Lower leg skin (tissue), 4 donors: ENCODE results near the gene DHX57. TPM values are rescaled to one million over a fixed set of nuclear protein-coding genes. Genes with fewer than 3 reads are reported as not detected.
"Not testable (repeated sequence)": the region's sequence is repeated elsewhere in the genome, so short reads cannot be mapped to it uniquely, and the experiment has no call there.

Source experiments
- DNase-seq, 2 donors: peaks; one replicate each; pipeline ENCODE4 v3.0.0-alpha.2; 2019; ENCODE audit warnings: low spot score in 2 of 2
- H3K4me3 ChIP-seq: fragments of 200-600 bp; sonication (generic); 2 replicates; pipeline ENCODE4 v1.5.1; 2017; ENCODE audit warnings: mild to moderate bottlenecking, low read depth; ENCODE audit not compliant: poor library complexity, severe bottlenecking
- CTCF ChIP-seq, 3 donors: fragments of 450-650 bp; IDR thresholded peaks; one replicate each; pipeline ENCODE4 v1.5.1; 2016; ENCODE audit warnings: antibody characterized with exemption in 3 of 3, mild to moderate bottlenecking in 3 of 3, moderate library complexity in 2 of 3
- POLR2A ChIP-seq, 2 donors: fragments of 450-650 bp; IDR thresholded peaks; one replicate each; pipeline ENCODE4 v1.6.1; 2016 to 2017; ENCODE audit warnings: antibody characterized with exemption in 2 of 2, mild to moderate bottlenecking in 1 of 2, moderate library complexity in 1 of 2
- WGBS, 2 donors: methylation state at CpG; one replicate each; pipeline ENCODE4 v1.1.5; 2018; 5-methylcytosine and 5-hydroxymethylcytosine counted together
- intact Hi-C: fragments of 100-400 bp; cut with DNase I; formaldehyde crosslinking; loops from one replicate; pipeline ENCODE4 v1.15.0; 2023; ENCODE audit warnings: low total_unique reads
- total RNA-seq, 4 donors: library from RNA; depleted of rRNA; stranded (reverse); fragments of >200 nt; gene quantifications; one replicate each; pipeline ENCODE4 v1.1.0, GENCODE V29; 2016

DHX57 gene
- total RNA-seq, 4 donors from 2014 or later: 6.8 to 19.9 (median 15.8) TPM

GRCh38 chr2:38793511-38793910 lies 82.2 kb downstream of the DHX57 start:
- 92 to 93% methylated on average over 5 of the region's 5 CpGs for WGBS, 2 donors
- intact Hi-C loops: no loop called here
- H3K4me3 ChIP-seq: no peak overlapping the region
- DNase-seq: no peak
- no peak for TF ChIP-seq CTCF (IDR thresholded peaks at IDR 0.05)
- TF ChIP-seq POLR2A (IDR thresholded peaks at IDR 0.05): no peak

DNA sequence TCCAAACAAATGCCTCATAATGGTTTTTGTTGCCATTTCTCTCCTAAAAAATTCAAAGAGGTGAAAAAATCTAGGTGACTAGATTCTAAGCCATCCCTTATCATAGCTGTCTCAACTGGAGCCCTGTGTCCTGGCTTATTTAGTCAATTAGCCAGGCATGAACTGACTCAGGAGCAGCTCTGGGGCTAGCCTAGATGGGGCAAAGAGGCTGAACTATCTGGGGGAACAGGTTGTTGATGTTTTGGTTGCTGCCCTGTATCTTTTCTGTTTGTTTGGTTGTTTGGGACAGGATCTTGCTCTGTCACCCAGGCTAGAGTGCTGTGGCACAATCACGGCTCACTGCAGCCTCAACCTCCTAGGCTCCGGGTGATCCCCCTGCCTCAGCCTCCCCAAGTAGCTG lies 83.0 kb downstream of the DHX57 start:
- H3K4me3 ChIP-seq: no peak overlapping the region
- WGBS, 2 donors: 44 to 50% methylated on average over 2 of the region's 2 CpGs
- DNase-seq: no peak
- TF ChIP-seq POLR2A (IDR thresholded peaks at IDR 0.05): no peak
- TF ChIP-seq CTCF (IDR thresholded peaks at IDR 0.05): no peak
- intact Hi-C loops: no loop called here

GRCh38 chr2:38792321-38792720 lies 83.4 kb downstream of the DHX57 start:
- H3K4me3 ChIP-seq, DNase-seq, intact Hi-C loops: not testable (repeated sequence)
- WGBS, 2 donors: 94% methylated on average over 8 of the region's 8 CpGs

DNA sequence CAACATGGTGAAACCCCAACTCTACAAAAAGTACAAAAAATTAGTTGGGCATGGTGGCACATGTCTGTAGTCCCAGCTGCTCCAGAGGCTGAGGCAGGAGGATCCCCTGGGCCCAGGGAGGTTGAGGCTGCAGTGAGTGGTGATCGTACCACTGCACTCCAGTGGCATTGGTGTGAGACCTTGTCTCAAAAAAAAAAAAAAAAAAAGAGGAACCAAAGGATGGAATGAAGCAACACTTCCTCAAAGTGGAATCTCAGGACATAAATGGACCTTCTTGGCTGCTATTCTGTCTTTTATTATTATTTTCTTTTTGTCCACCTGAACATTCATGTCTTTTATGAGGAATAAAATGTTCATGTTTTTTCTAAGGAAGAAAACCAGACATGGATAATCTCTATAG lies 84.0 kb downstream of the DHX57 start:
- no peak for DNase-seq
- no peak overlapping the region for H3K4me3 ChIP-seq
- 79 to 85% methylated on average over 1 of the region's 1 CpG for WGBS, 2 donors
- TF ChIP-seq CTCF (IDR thresholded peaks at IDR 0.05) (no peak), POLR2A (IDR thresholded peaks at IDR 0.05) (no peak)
- intact Hi-C loops: no loop called here

GRCh38 chr2:38789691-38790090 lies 86.0 kb downstream of the DHX57 start:
- H3K4me3 ChIP-seq: no peak overlapping the region
- TF ChIP-seq CTCF (IDR thresholded peaks at IDR 0.05) (no peak), POLR2A (IDR thresholded peaks at IDR 0.05) (no peak)
- intact Hi-C loops: no loop called here
- DNase-seq: no peak
- WGBS, 2 donors: 89 to 90% methylated on average over 14 of the region's 14 CpGs

GRCh38 chr2:38788306-38788705 lies 87.4 kb downstream of the DHX57 start:
- WGBS, 2 donors: 81 to 89% methylated on average over 6 of the region's 6 CpGs
- H3K4me3 ChIP-seq: no peak overlapping the region
- intact Hi-C loops: no loop called here
- DNase-seq: no peak
- no peak for TF ChIP-seq POLR2A (IDR thresholded peaks at IDR 0.05)
- TF ChIP-seq CTCF (IDR thresholded peaks at IDR 0.05): no peak
